Activated T-cell treated with anti-CD3 and anti-CD28 coated beads, Interleukin-2, amount 50 U/mL, for 72 hours (primary cell): ENCODE data around the gene ZRANB2. TPM values are rescaled to one million over a fixed set of nuclear protein-coding genes. Genes with fewer than 3 reads are reported as not detected.

Experiments
- ATAC-seq, 2 donors: fragments of 150-1000 bp; cut with Tn5 transposase; replicated peaks in 1 of 2; 2 replicates each; pipeline ENCODE4 v1.10.0; 2021; ENCODE audit warnings: moderate library complexity in 2 of 2, mild to moderate bottlenecking in 1 of 2
- DNase-seq, 2 donors: peaks; one replicate each; pipeline ENCODE4 v3.0.0; 2021 to 2022; ENCODE audit warnings: mixed read lengths in 1 of 2
- H3K27ac Mint-ChIP-seq: one replicate; pipeline ENCODE4 v1.8.0; 2022; ENCODE audit warnings: mild to moderate bottlenecking, moderate library complexity, mixed read lengths
- H3K27me3 Mint-ChIP-seq: one replicate; pipeline ENCODE4 v1.8.0; 2022; ENCODE audit warnings: low read depth, mixed read lengths
- H3K36me3 Mint-ChIP-seq, 2 donors: one replicate each; pipeline ENCODE4 v1.8.0; 2022; ENCODE audit warnings: mixed read lengths in 2 of 2, mild to moderate bottlenecking in 1 of 2; ENCODE audit not compliant: insufficient read depth in 2 of 2
- H3K4me1 Mint-ChIP-seq: one replicate; pipeline ENCODE4 v1.8.0; 2022; ENCODE audit warnings: low read depth, mixed read lengths
- H3K4me3 Mint-ChIP-seq, 2 donors: one replicate each; pipeline ENCODE4 v1.8.0; 2022; ENCODE audit warnings: mild to moderate bottlenecking in 2 of 2, mixed read lengths in 2 of 2, moderate library complexity in 2 of 2
- H3K9me3 Mint-ChIP-seq, 2 donors: one replicate each; pipeline ENCODE4 v1.8.0; 2022; ENCODE audit warnings: mixed read lengths in 2 of 2
- total RNA-seq, 2 donors: library from RNA; stranded (reverse); gene quantifications; one replicate each; pipeline ENCODE4 v1.2.3, GENCODE V29; 2022

The ZRANB2 gene
- total RNA-seq, 2 donors from 2014 or later: 93.6 to 104 TPM

DNA sequence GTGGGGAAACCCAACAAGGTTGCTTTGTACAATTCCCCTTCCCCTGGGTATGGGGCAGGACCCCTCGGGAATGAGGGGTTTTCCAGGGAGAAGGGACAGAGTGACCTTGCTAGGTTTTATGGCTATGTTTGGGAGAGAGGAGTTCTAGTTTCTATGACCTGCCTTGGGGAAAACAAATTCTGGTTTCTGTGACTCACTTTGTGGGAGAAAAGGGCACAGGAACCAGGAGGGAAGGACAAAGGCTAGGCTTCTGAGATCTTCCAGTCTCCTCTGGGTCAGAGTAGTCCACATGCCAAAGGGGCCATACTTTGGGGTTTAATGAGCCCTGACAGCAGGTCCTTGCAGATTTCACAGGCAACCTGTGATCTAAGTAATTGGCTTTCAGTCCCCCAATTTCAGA is 27.7 kb downstream of the ZRANB2 start:
- H3K27me3 Mint-ChIP-seq: peaks cover 16% of the 10 kb centered on the region
- peaks cover 6% of the 10 kb centered on the region for H3K4me1 Mint-ChIP-seq
- no peaks in the 10 kb centered on the region for H3K9me3 Mint-ChIP-seq
- no peaks in the 10 kb centered on the region for H3K36me3 Mint-ChIP-seq
- no peak overlapping the region for H3K27ac Mint-ChIP-seq
- DNase-seq (no peak), ATAC-seq (no peak)
- no peak overlapping the region for H3K4me3 Mint-ChIP-seq

DNA sequence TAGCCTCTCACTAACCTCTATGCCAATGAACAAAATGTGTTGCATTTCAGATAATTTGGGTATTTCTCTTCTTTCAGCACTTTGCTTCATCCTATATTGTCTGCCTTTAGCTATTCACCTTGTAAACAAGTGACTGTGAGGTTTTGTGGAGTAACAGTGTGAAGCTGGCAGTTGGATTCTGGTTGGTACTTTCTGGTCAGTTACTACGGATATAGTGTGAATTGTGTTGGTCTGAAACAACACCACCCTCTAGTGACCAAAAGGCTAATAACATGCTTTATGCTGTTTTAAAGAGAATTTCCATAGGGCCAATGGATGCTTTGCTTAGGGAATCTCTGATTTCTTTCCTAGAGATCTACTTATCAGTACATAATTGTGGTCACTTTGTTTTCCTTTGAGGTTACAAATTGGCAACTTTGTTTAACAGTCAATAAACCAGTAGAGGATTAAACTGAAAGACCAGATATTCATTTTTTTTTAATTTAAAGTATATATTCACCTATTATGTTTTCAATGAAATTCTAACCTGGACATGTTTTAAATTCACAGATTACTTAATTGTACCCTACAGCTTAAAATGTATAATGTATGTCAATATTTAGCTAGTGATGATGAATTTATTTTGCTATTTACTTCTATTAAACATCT is 30.8 kb downstream of the ZRANB2 start:
- Mint-ChIP-seq H3K9me3 (no peaks in the 10 kb centered on the region), H3K4me3 (no peak overlapping the region), H3K27me3 (peaks cover 46% of the 10 kb centered on the region), H3K27ac (no peak overlapping the region), H3K36me3 (no peaks in the 10 kb centered on the region), H3K4me1 (peaks cover 9% of the 10 kb centered on the region)
- ATAC-seq (peak; percentile 37 to 48), DNase-seq (peak in 1 of 2 donors; percentile 37)

GRCh38 chr1:71047635-71048607 is 32.9 kb downstream of the ZRANB2 start, which contains the start of gene PTGER3:
Gene PTGER3, minus strand, starts transcription at chr1:71047816. Its CDS starts 239 bp downstream, at chr1:71047577.
- Mint-ChIP-seq H3K4me1 (peaks cover 7% of the 10 kb centered on the region), H3K4me3 (peak within 1 kb of the TSS; percentile 83 to 88), H3K9me3 (no peaks in the 10 kb centered on the region), H3K27me3 (peaks cover 52% of the 10 kb centered on the region), H3K27ac (no peak within 1 kb of the TSS), H3K36me3 (no peaks in the 10 kb centered on the region)
- peak; percentile 34 to 66 for DNase-seq
- ATAC-seq: peak; percentile 63 to 66

GRCh38 chr1:71046891-71047634 is 33.8 kb downstream of the ZRANB2 start:
- ATAC-seq (peak; percentile 63 to 67), DNase-seq (peak in 1 of 2 donors; percentile 24)
- H3K4me3 Mint-ChIP-seq: peak overlapping the region; percentile 83 to 88
- H3K27me3 Mint-ChIP-seq: peaks cover 52% of the 10 kb centered on the region
- H3K27ac Mint-ChIP-seq: no peak overlapping the region
- H3K9me3 Mint-ChIP-seq: no peaks in the 10 kb centered on the region
- peaks cover 5% of the 10 kb centered on the region for H3K4me1 Mint-ChIP-seq
- no peaks in the 10 kb centered on the region for H3K36me3 Mint-ChIP-seq

- H3K9me3 Mint-ChIP-seq: no peaks in the 10 kb centered on the region
- ATAC-seq (no peak), DNase-seq (no peak)
- peaks cover 61% of the 10 kb centered on the region for H3K27me3 Mint-ChIP-seq
- H3K4me3 Mint-ChIP-seq: peak overlapping the region in 1 of 2 donors; percentile 32
- peaks cover 11% of the 10 kb centered on the region for H3K4me1 Mint-ChIP-seq
- no peaks in the 10 kb centered on the region for H3K36me3 Mint-ChIP-seq
- no peak overlapping the region for H3K27ac Mint-ChIP-seq
These were observed 35.3 kb downstream of the ZRANB2 start for GRCh38 chr1:71045463-71046028.

DNA sequence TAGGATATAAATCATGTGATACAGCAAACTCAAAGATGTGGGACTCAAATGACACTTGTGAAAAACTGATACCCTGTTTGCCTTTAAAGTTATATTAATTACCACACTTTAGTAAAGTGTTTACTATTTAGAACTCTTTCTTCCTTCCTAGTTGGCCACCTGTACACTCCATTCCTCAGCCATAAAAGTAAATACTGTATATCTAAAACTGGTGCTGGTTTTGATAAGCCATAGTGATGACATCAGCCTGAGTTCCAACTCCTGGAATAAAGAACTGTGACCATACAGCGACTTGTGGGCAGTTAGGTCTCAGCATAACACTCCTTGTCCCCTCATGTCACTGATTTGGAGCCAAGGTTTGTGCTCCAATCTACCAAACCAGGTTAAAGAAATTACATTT is 36.0 kb downstream of the ZRANB2 start:
- H3K27me3 Mint-ChIP-seq: peaks cover 62% of the 10 kb centered on the region
- peaks cover 0 to under 1% of the 10 kb centered on the region in 2 donors for H3K9me3 Mint-ChIP-seq
- no peak overlapping the region for H3K27ac Mint-ChIP-seq
- no peak for ATAC-seq
- H3K4me3 Mint-ChIP-seq: no peak overlapping the region
- H3K4me1 Mint-ChIP-seq: peaks cover 11% of the 10 kb centered on the region
- DNase-seq: no peak
- no peaks in the 10 kb centered on the region for H3K36me3 Mint-ChIP-seq

GRCh38 chr1:71043065-71043464 is 37.8 kb downstream of the ZRANB2 start:
- peaks cover 13% of the 10 kb centered on the region for H3K4me1 Mint-ChIP-seq
- no peaks in the 10 kb centered on the region for H3K36me3 Mint-ChIP-seq
- H3K4me3 Mint-ChIP-seq: no peak overlapping the region
- H3K9me3 Mint-ChIP-seq: peaks cover 0 to 1% of the 10 kb centered on the region in 2 donors
- ATAC-seq (no peak), DNase-seq (no peak)
- no peak overlapping the region for H3K27ac Mint-ChIP-seq
- peaks cover 60% of the 10 kb centered on the region for H3K27me3 Mint-ChIP-seq

DNA sequence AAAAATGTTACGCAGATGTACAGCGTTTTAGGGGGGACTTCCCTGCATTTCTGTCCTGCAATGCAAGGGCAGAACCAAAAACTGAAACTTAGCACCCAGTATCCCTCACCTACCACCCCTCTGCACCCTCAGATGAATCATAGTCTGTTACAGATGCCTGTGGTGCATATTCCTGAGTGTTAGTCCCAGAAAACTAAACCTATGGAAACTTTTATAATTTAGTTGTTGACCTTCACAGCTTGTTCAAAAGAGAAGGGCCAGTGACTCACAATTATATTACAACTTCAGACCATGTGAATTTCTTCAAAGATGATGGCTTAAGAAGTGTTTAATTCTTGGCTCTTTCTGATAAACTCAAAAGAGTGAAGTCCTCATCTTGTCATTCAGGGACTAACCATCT is 39.0 kb downstream of the ZRANB2 start:
- no peak overlapping the region for H3K27ac Mint-ChIP-seq
- ATAC-seq (no peak), DNase-seq (no peak)
- peaks cover 10% of the 10 kb centered on the region for H3K4me1 Mint-ChIP-seq
- no peaks in the 10 kb centered on the region for H3K36me3 Mint-ChIP-seq
- no peak overlapping the region for H3K4me3 Mint-ChIP-seq
- peaks cover 49% of the 10 kb centered on the region for H3K27me3 Mint-ChIP-seq
- peaks cover 0 to 1% of the 10 kb centered on the region in 2 donors for H3K9me3 Mint-ChIP-seq

GRCh38 chr1:71039661-71040262 is 41.1 kb downstream of the ZRANB2 start:
- peaks cover 41% of the 10 kb centered on the region for H3K27me3 Mint-ChIP-seq
- no peak for ATAC-seq
- no peak overlapping the region for H3K4me3 Mint-ChIP-seq
- H3K27ac Mint-ChIP-seq: no peak overlapping the region
- H3K9me3 Mint-ChIP-seq: peaks cover 0 to 1% of the 10 kb centered on the region in 2 donors
- no peak for DNase-seq
- peaks cover 10% of the 10 kb centered on the region for H3K4me1 Mint-ChIP-seq
- H3K36me3 Mint-ChIP-seq: no peaks in the 10 kb centered on the region

DNA sequence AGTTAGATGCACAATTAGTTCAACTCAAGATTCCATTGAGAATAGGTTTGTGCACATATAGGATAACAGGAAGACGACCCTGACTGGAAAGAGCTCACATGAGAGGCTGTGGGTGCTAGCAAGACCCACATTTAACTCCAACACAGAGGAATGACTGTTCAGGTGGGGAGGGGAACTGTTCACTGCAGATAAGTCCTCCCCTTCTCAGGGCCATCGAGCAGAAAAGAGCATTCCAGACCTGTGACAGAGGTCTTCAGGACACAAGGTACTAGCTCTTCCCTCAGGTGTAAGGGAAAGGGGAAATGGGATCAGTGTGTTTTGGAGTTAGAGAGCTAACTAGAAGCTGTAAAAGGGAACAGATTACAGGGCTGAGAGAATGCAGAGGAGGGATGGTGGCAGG is 41.9 kb downstream of the ZRANB2 start:
- Mint-ChIP-seq H3K9me3 (peaks cover 0 to 1% of the 10 kb centered on the region in 2 donors), H3K4me1 (peaks cover 10% of the 10 kb centered on the region), H3K36me3 (no peaks in the 10 kb centered on the region), H3K4me3 (no peak overlapping the region), H3K27ac (no peak overlapping the region), H3K27me3 (peaks cover 37% of the 10 kb centered on the region)
- no peak for DNase-seq
- ATAC-seq: no peak

GRCh38 chr1:71037829-71038620 is 42.8 kb downstream of the ZRANB2 start:
- Mint-ChIP-seq H3K4me1 (peaks cover 10% of the 10 kb centered on the region), H3K4me3 (no peak overlapping the region), H3K9me3 (peaks cover 0 to 1% of the 10 kb centered on the region in 2 donors), H3K27me3 (peaks cover 44% of the 10 kb centered on the region), H3K36me3 (no peaks in the 10 kb centered on the region), H3K27ac (no peak overlapping the region)
- no peak for DNase-seq
- peak; percentile 22 to 35 for ATAC-seq

DNA sequence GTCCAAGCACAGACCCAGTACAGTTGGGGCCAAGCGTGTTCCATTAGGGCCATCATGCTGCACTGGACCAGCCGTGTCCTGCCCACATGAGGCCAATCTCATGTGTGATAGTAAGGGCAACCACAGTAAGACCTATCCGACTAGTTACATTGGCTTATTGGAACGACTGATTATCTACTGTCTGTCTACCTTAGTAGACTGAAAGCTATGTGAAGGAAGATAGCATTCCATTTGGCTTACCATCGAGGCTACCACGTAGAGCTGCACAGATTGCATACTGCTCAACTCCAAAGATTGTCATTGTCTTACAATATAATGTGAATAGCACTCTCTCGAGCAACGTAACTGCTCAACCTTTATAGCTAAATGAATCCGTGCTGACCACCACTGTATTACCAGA is 43.8 kb downstream of the ZRANB2 start:
- ATAC-seq (no peak), DNase-seq (no peak)
- Mint-ChIP-seq H3K4me1 (peaks cover 10% of the 10 kb centered on the region), H3K4me3 (no peak overlapping the region), H3K27me3 (peaks cover 48% of the 10 kb centered on the region), H3K27ac (no peak overlapping the region), H3K9me3 (peaks cover 0 to 1% of the 10 kb centered on the region in 2 donors), H3K36me3 (no peaks in the 10 kb centered on the region)
